DMS153 (cell line): ENCODE measurements around the gene HS3ST3B1.

Experiments
- DNase-seq: peaks from one replicate; lab custom pipeline; 2025; lab: John Stamatoyannopoulos, UW

The HS3ST3B1 gene

GRCh38 chr17:14300575-14301278, at the start of gene HS3ST3B1:
Gene HS3ST3B1, plus strand, starts transcription at chr17:14301081. Its CDS starts 438 bp downstream, at chr17:14301519.
- peak; percentile 91 for DNase-seq

- DNase-seq = no peak
Observed at GRCh38 chr17:14261406-14261805, 39.5 kb upstream of the HS3ST3B1 start.

GRCh38 chr17:14268264-14268663, 32.6 kb upstream of the HS3ST3B1 start:
- DNase-seq = no peak

- DNase-seq = no peak
Observed at GRCh38 chr17:14269473-14269872, 31.4 kb upstream of the HS3ST3B1 start.

- DNase-seq = no peak
Observed at GRCh38 chr17:14270508-14270907, 30.4 kb upstream of the HS3ST3B1 start.

GRCh38 chr17:14276535-14277250, 24.2 kb upstream of the HS3ST3B1 start:
- DNase-seq = no peak

- no peak for DNase-seq
Observed at GRCh38 chr17:14281530-14281929, 19.4 kb upstream of the HS3ST3B1 start.

GRCh38 chr17:14282726-14283125, 18.2 kb upstream of the HS3ST3B1 start:
- no peak for DNase-seq

GRCh38 chr17:14289162-14289561, 11.7 kb upstream of the HS3ST3B1 start:
- no peak for DNase-seq

- DNase-seq = no peak
Observed at GRCh38 chr17:14294876-14295275, 6.0 kb upstream of the HS3ST3B1 start.

GRCh38 chr17:14295676-14296075, 5.2 kb upstream of the HS3ST3B1 start:
- no peak for DNase-seq

- no peak for DNase-seq
Observed at GRCh38 chr17:14296166-14296910, 4.5 kb upstream of the HS3ST3B1 start.

- no peak for DNase-seq
Observed at GRCh38 chr17:14297161-14297851, 3.6 kb upstream of the HS3ST3B1 start.

GRCh38 chr17:14298221-14298946, 2.5 kb upstream of the HS3ST3B1 start:
- DNase-seq = no peak

GRCh38 chr17:14298947-14299279, 2.0 kb upstream of the HS3ST3B1 start:
- no peak for DNase-seq

GRCh38 chr17:14299280-14300141, 1.4 kb upstream of the HS3ST3B1 start:
- no peak for DNase-seq

- DNase-seq = no peak
Observed at GRCh38 chr17:14301279-14302090, 604 bp downstream of the HS3ST3B1 start.

GRCh38 chr17:14302091-14302430, 1.2 kb downstream of the HS3ST3B1 start:
- no peak for DNase-seq

- peak; percentile 16 for DNase-seq
Observed at GRCh38 chr17:14302431-14303099, 1.7 kb downstream of the HS3ST3B1 start.
